Measurements from ENCODE around the gene MRPS34.

GRCh38 chr16:1820096-1820945 lies 47.4 kb upstream of the MRPS34 start:
- TF ChIP-seq ZBTB1 (tag by site-specific recombination; IDR thresholded peaks at IDR 0.05) (no peak), CTCF (tag by site-specific recombination; IDR thresholded peaks at IDR 0.05) (no peak), ZNF747 (tag by site-specific recombination; IDR thresholded peaks at IDR 0.05) (no peak), PBX3 (CRISPR knock-in tag; IDR thresholded peaks at IDR 0.05) (no peak), ZNF184 (tag by site-specific recombination; IDR thresholded peaks at IDR 0.05) (no peak), ZFP37 (tag by site-specific recombination; IDR thresholded peaks at IDR 0.05) (no peak), ZBTB26 (tag by site-specific recombination; optimal IDR thresholded peaks at IDR 0.05) (no peak), ZNF530 (tag by site-specific recombination; IDR thresholded peaks at IDR 0.05; ENCODE audit: low read depth) (no peak), YY1 (tag by site-specific recombination; IDR thresholded peaks at IDR 0.05) (no peak), ZNF146 (tag by site-specific recombination; IDR thresholded peaks at IDR 0.05) (no peak), ZNF670 (tag by site-specific recombination; IDR thresholded peaks at IDR 0.05; ENCODE audit: low read depth) (no peak), TCF7L2 (IDR thresholded peaks at IDR 0.05; ENCODE audit: borderline replicate concordance, low read depth, low read length) (no peak)
